Measurements from ENCODE around the gene EYA3.

- TF ChIP-seq CTCF (IDR thresholded peaks at IDR 0.05) = no peak
- TF ChIP-seq POLR2A (IDR thresholded peaks at IDR 0.05) = no peak
- no peak for TF ChIP-seq POLR2AphosphoS5 (IDR thresholded peaks at IDR 0.05)
Measured at GRCh38 chr1:27949027-27949426, 139.4 kb downstream of the EYA3 start.
